Kidney (tissue), 14 donors: ENCODE measurements around the gene ERAL1. TPM values are rescaled to one million over a fixed set of nuclear protein-coding genes. Genes with fewer than 3 reads are reported as not detected.

Experiments
- DNase-seq, 5 donors: peaks; one replicate each; pipeline ENCODE4 v3.0.0-alpha.2; 2013 to 2020
- FAIRE-seq: peaks from 2 replicates; lab custom pipeline; 2012; peaks lifted over from hg19 to GRCh38; lab: Jason Lieb, UNC
- H3K27ac ChIP-seq, 2 donors: one replicate each; pipeline ENCODE4 v1.7.0; 2013; ENCODE audit warnings: low read depth in 2 of 2, low read length in 2 of 2, inconsistent platforms in 1 of 2
- H3K27me3 ChIP-seq: one replicate; pipeline ENCODE4 v1.7.1; 2013; ENCODE audit warnings: low read length, inconsistent platforms; ENCODE audit not compliant: control insufficient read depth, insufficient read depth
- H3K36me3 ChIP-seq, 3 donors: one replicate each; pipeline versions ENCODE4 v1.7.0 to v1.7.1; 2013; ENCODE audit warnings: low read length in 3 of 3, control low read depth in 1 of 3, inconsistent platforms in 1 of 3; ENCODE audit not compliant: insufficient read depth in 3 of 3, control insufficient read depth in 2 of 3
- H3K4me1 ChIP-seq, 3 donors: one replicate each; pipeline versions ENCODE4 v1.7.0 to v1.7.1; 2013; ENCODE audit warnings: low read length in 3 of 3, inconsistent platforms in 1 of 3, low read depth in 1 of 3; ENCODE audit not compliant: control insufficient read depth in 2 of 3, insufficient read depth in 2 of 3
- H3K4me3 ChIP-seq, 3 donors: one replicate each; pipeline versions ENCODE4 v1.7.0 to v1.8.1; 2013; ENCODE audit warnings: low read length in 3 of 3, control low read depth in 1 of 3, inconsistent platforms in 1 of 3
- H3K9ac ChIP-seq, 3 donors: one replicate each; pipeline versions ENCODE4 v1.7.0 to v1.7.1; 2013; ENCODE audit warnings: low read length in 3 of 3, control low read depth in 1 of 3, inconsistent platforms in 1 of 3
- H3K9me3 ChIP-seq, 3 donors: one replicate each; pipeline versions ENCODE4 v1.7.0 to v1.7.1; 2013; ENCODE audit warnings: low read length in 3 of 3, control low read depth in 1 of 3, inconsistent platforms in 1 of 3; ENCODE audit not compliant: control insufficient read depth in 2 of 3, insufficient read depth in 1 of 3
- CTCF ChIP-seq: IDR thresholded peaks from 3 replicates; pipeline ENCODE4 v1.5.1; 2012; ENCODE audit warnings: mild to moderate bottlenecking, moderate library complexity, borderline replicate concordance; ENCODE audit not compliant: insufficient read depth; ENCODE audit errors: extremely low read depth
- intact Hi-C: fragments of 100-400 bp; cut with DNase I; formaldehyde crosslinking; loops from one replicate; pipeline ENCODE4 v1.11.1; 2022
- polyA plus RNA-seq: library from polyadenylated mRNA; stranded (reverse); fragments of 350-450 nt; fragmentation: Illumina TruSeq; extraction: RNeasy Lipid Tissue Mini Kit (QIAGEN cat#74804); gene quantifications from one replicate; pipeline ENCODE4 v1.2.3, GENCODE V29; 2014; ENCODE audit warnings: low read depth, low replicate concordance; ENCODE audit not compliant: insufficient read depth
- total RNA-seq: library from RNA; stranded (reverse); fragmentation: NEBNext Ultra II Directional; extraction: Animal tissue kit (Norgen Biotek cat#: 25700); gene quantifications from one replicate; pipeline ENCODE4 v1.2.1, GENCODE V29; 2021
- donor health status: control.
- donor health status: control.
- donor health status: control.
- donor health status: control.
- donor health status: control.
- donor health status: DM: yes; HTN: yes; CAD: no.
- donor health status: Normal renal cell carcinoma (clear cell type).

ERAL1 gene
- total and polyA plus RNA-seq, 2 donors from 2014 or later, result 29.5 to 71.6 TPM

- FAIRE-seq (no peak), DNase-seq (no peak)
- H3K27ac ChIP-seq, result peak overlapping the region; percentile 94 to 97
- TF ChIP-seq CTCF, result no peak
- peak overlapping the region; percentile 72 to 91 (median 87) for H3K4me3 ChIP-seq
- intact Hi-C loops, result no loop called here
- H3K9me3 ChIP-seq, result no peaks in the 10 kb centered on the region
- H3K36me3 ChIP-seq, result no peaks in the 10 kb centered on the region
- no peaks in the 10 kb centered on the region for H3K27me3 ChIP-seq
- peaks cover 0 to 8% (median 5%) of the 10 kb centered on the region in 3 donors for H3K4me1 ChIP-seq
- H3K9ac ChIP-seq, result peak overlapping the region; percentile 12 to 88 (median 85)
These were observed 42.0 kb upstream of the ERAL1 start for GRCh38 chr17:28812748-28813377.

GRCh38 chr17:28816540-28816939 lies 38.3 kb upstream of the ERAL1 start:
- H3K9ac ChIP-seq, result no peak overlapping the region
- no peak overlapping the region for H3K27ac ChIP-seq
- H3K9me3 ChIP-seq, result no peaks in the 10 kb centered on the region
- peaks cover 0 to 3% (median 0%) of the 10 kb centered on the region in 3 donors for H3K4me1 ChIP-seq
- H3K36me3 ChIP-seq, result no peaks in the 10 kb centered on the region
- FAIRE-seq, result no peak
- no peak overlapping the region for H3K4me3 ChIP-seq
- TF ChIP-seq CTCF, result no peak
- DNase-seq, result no peak
- intact Hi-C loops, result no loop called here
- no peaks in the 10 kb centered on the region for H3K27me3 ChIP-seq

GRCh38 chr17:28818819-28819221 lies 36.0 kb upstream of the ERAL1 start:
- H3K4me1 ChIP-seq, result no peaks in the 10 kb centered on the region
- FAIRE-seq, result no peak
- DNase-seq, result no peak
- intact Hi-C loops, result no loop called here
- H3K27ac ChIP-seq, result no peak overlapping the region
- H3K36me3 ChIP-seq, result no peaks in the 10 kb centered on the region
- H3K27me3 ChIP-seq, result no peaks in the 10 kb centered on the region
- H3K9ac ChIP-seq, result no peak overlapping the region
- H3K9me3 ChIP-seq, result no peaks in the 10 kb centered on the region
- TF ChIP-seq CTCF, result no peak
- no peak overlapping the region for H3K4me3 ChIP-seq
